ENCODE results near the gene IL19.

IL19 gene

DNA sequence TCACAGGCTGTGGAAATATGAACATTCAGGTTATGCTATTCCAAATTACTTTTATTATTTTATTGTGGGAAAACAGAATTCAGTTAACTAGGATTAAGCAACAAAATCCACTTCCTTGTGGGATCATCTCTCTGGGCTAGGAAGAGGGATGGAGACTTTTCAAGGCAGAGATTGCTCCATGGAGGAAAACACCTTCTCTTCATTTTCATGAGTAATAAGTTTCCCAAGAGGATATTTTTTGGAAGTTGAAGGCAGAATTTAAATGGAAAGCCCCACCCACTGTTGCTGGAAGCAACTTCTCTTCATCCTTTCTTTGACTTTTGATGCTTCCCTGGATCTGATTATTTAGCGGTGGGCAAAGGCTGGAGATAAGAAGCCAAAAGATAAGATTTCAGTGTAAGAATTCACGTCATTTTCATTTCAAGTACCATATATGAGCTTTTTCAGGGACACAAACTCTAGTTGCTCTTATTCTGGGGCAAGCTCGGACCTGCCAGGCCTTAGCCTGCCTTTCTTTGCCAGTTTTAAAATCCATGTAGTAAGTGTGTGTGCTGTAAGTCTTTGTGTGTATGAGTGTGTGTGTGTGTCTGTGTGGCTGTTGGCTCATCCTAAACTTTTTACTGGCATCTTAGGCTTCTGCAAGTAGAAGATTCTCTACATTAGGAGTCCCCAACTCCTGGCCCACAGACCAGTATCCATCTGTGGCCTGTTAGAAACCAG is 114.9 kb downstream of the IL19 start:
- no peak overlapping the region for H3K4me2 ChIP-seq (ENCODE audit: insufficient read depth, low read length)
- no peak for TF ChIP-seq EZH2 (IDR thresholded peaks at IDR 0.05; ENCODE audit: borderline replicate concordance, low read depth, low read length, severe bottlenecking)
- DNase-seq: no peak

DNA sequence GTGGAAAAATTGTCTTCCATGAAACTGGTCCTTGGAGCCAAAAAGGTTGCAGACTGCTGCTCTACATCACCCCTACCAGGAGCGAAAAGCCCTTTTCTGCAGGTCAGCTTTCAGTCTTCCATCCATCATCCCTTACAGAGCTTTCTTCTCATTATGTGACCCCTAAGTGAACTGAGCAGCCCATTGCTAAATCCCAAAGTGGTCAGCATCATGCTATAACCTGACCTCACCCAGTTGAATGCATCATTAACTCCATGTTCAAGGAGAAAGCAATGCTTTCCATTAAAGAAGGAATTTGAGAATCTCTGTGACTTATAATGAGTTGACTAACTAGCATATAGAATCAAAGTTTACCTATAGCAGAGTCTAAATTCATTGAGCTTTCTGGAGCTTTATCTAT is 116.3 kb downstream of the IL19 start:
- TF ChIP-seq, protein P1, sequence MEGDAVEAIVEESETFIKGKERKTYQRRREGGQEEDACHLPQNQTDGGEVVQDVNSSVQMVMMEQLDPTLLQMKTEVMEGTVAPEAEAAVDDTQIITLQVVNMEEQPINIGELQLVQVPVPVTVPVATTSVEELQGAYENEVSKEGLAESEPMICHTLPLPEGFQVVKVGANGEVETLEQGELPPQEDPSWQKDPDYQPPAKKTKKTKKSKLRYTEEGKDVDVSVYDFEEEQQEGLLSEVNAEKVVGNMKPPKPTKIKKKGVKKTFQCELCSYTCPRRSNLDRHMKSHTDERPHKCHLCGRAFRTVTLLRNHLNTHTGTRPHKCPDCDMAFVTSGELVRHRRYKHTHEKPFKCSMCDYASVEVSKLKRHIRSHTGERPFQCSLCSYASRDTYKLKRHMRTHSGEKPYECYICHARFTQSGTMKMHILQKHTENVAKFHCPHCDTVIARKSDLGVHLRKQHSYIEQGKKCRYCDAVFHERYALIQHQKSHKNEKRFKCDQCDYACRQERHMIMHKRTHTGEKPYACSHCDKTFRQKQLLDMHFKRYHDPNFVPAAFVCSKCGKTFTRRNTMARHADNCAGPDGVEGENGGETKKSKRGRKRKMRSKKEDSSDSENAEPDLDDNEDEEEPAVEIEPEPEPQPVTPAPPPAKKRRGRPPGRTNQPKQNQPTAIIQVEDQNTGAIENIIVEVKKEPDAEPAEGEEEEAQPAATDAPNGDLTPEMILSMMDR (IDR thresholded peaks at IDR 0.05; ENCODE audit: borderline replicate concordance, extremely low read depth, low read length, poor library complexity, severe bottlenecking): no peak
- TF ChIP-seq EZH2 (IDR thresholded peaks at IDR 0.05; ENCODE audit: borderline replicate concordance, low read depth, low read length, severe bottlenecking): no peak
- H3K27me3 ChIP-seq (ENCODE audit: insufficient read depth, low read length, poor library complexity): no peaks in the 10 kb centered on the region
- no peaks in the 10 kb centered on the region for H3K36me3 ChIP-seq (ENCODE audit: insufficient read depth, low read length)
- H3K27ac ChIP-seq (ENCODE audit: low read length): no peak overlapping the region
- H3K9ac ChIP-seq (ENCODE audit: low read depth, low read length): no peak overlapping the region
- ATAC-seq (ENCODE audit: insufficient read depth, low read depth) (no peak), DNase-seq (no peak)
- no peaks in the 10 kb centered on the region for H3K9me3 ChIP-seq (ENCODE audit: insufficient read depth, low read length, severe bottlenecking)
- no peak overlapping the region for H3K4me3 ChIP-seq (ENCODE audit: low read depth in 1 of 2, low read length in 2 of 2)
- H2AFZ ChIP-seq (ENCODE audit: low read depth, low read length): no peak overlapping the region
- peaks cover 8% of the 10 kb centered on the region for H3K4me1 ChIP-seq (ENCODE audit: insufficient read depth, low read length)
- no peaks in the 10 kb centered on the region for H3K79me2 ChIP-seq (ENCODE audit: insufficient read depth, low read length)
- no peak overlapping the region for H3K4me2 ChIP-seq (ENCODE audit: insufficient read depth, low read length)
- H4K20me1 ChIP-seq (ENCODE audit: insufficient read depth, low read length): no peaks in the 10 kb centered on the region

More for the DNA sequence above, 114.9 kb downstream of the IL19 start:
- Histone ChIP-seq H3K79me2 (ENCODE audit: insufficient read depth, low read length) (no peaks in the 10 kb centered on the region), H3K4me1 (ENCODE audit: insufficient read depth, low read length) (peaks cover 2% of the 10 kb centered on the region), H3K4me3 (ENCODE audit: low read depth in 1 of 2, low read length in 2 of 2) (no peak overlapping the region), H3K36me3 (ENCODE audit: insufficient read depth, low read length) (no peaks in the 10 kb centered on the region), H3K9ac (ENCODE audit: low read depth, low read length) (no peak overlapping the region), H2AFZ (ENCODE audit: low read depth, low read length) (no peak overlapping the region), H4K20me1 (ENCODE audit: insufficient read depth, low read length) (no peaks in the 10 kb centered on the region), H3K27me3 (ENCODE audit: insufficient read depth, low read length, poor library complexity) (no peaks in the 10 kb centered on the region), H3K27ac (ENCODE audit: low read length) (no peak overlapping the region), H3K9me3 (ENCODE audit: insufficient read depth, low read length, severe bottlenecking) (no peaks in the 10 kb centered on the region)
- no peak for ATAC-seq (ENCODE audit: insufficient read depth, low read depth)

DNA sequence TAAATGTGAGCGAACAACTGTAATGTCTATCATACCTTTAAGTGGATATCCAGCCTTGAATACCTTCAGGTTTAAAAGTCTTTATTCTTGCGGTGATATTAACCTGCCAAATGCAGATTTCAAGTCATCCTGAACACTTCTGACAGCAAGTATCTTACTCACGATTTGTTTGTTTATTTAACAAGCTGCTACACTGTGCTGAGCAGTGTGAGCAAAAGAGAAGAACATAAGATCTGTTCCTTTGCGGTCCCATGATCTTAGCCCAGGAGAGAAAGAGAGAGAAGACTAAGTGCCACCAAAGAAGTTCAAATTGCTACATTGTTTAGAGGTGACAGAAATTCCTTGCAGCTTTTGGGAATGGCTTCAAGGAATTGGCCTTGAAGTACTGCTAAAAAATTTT is 117.1 kb downstream of the IL19 start:
- Histone ChIP-seq H3K4me1 (ENCODE audit: insufficient read depth, low read length) (peaks cover 8% of the 10 kb centered on the region), H3K9ac (ENCODE audit: low read depth, low read length) (no peak overlapping the region), H4K20me1 (ENCODE audit: insufficient read depth, low read length) (no peaks in the 10 kb centered on the region), H3K27me3 (ENCODE audit: insufficient read depth, low read length, poor library complexity) (no peaks in the 10 kb centered on the region), H3K79me2 (ENCODE audit: insufficient read depth, low read length) (no peaks in the 10 kb centered on the region), H2AFZ (ENCODE audit: low read depth, low read length) (no peak overlapping the region), H3K27ac (ENCODE audit: low read length) (no peak overlapping the region), H3K4me2 (ENCODE audit: insufficient read depth, low read length) (no peak overlapping the region), H3K9me3 (ENCODE audit: insufficient read depth, low read length, severe bottlenecking) (no peaks in the 10 kb centered on the region), H3K36me3 (ENCODE audit: insufficient read depth, low read length) (no peaks in the 10 kb centered on the region), H3K4me3 (ENCODE audit: low read depth in 1 of 2, low read length in 2 of 2) (no peak overlapping the region)
- no peak for DNase-seq
- TF ChIP-seq, protein P1 (IDR thresholded peaks at IDR 0.05; ENCODE audit: borderline replicate concordance, extremely low read depth, low read length, poor library complexity, severe bottlenecking): no peak
- TF ChIP-seq EZH2 (IDR thresholded peaks at IDR 0.05; ENCODE audit: borderline replicate concordance, low read depth, low read length, severe bottlenecking): no peak
- no peak for ATAC-seq (ENCODE audit: insufficient read depth, low read depth)

DNA sequence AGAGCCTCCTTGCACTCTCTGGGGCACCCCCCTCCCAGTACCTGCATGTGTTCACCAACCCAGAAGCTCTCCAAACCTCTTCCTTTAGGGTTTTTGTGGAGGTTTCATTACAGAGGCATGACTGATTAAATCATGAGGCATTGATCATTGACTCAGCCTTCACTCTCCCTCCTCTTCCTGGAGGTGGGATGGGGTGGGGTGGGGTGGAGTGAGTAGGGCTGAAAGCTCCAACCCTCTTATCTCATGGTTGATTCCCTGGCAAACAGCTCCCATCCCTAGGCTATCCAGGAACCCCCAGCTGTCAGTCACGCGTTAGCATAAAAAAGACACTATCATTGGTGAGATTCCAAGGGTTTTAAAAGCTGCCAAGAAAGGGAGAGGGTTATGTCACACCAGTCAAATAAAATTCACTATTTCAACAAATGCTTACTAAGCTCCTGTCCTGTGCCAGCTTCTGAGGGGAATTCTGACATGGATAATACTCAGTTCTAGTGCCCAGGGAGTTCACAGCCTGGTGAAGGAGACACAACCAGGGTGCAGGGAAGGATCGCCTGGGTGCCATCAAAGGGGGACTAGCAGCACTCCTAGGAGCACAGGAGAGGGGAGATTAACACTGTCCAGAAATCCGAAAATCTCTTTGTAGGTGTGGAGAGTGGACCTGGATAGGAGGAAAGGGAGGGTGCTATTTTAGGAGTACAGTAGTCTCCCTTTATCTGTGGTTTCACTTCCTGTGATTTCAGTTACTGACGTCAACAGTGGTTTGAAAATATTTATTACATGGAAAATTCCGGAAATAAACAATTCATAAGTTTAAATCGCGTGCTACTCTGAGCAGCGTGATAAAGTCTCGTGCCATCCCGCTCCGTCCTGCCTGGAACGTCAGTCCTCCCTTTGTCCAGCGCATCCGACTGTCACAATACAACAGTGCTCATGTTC is 119.8 kb downstream of the IL19 start:
- Histone ChIP-seq H2AFZ (ENCODE audit: low read depth, low read length) (no peak overlapping the region), H3K79me2 (ENCODE audit: insufficient read depth, low read length) (no peaks in the 10 kb centered on the region), H3K9me3 (ENCODE audit: insufficient read depth, low read length, severe bottlenecking) (no peaks in the 10 kb centered on the region), H3K4me1 (ENCODE audit: insufficient read depth, low read length) (peaks cover 8% of the 10 kb centered on the region), H3K4me3 (ENCODE audit: low read depth in 1 of 2, low read length in 2 of 2) (no peak overlapping the region), H4K20me1 (ENCODE audit: insufficient read depth, low read length) (no peaks in the 10 kb centered on the region), H3K27ac (ENCODE audit: low read length) (no peak overlapping the region), H3K27me3 (ENCODE audit: insufficient read depth, low read length, poor library complexity) (no peaks in the 10 kb centered on the region), H3K36me3 (ENCODE audit: insufficient read depth, low read length) (no peaks in the 10 kb centered on the region), H3K9ac (ENCODE audit: low read depth, low read length) (no peak overlapping the region), H3K4me2 (ENCODE audit: insufficient read depth, low read length) (no peak overlapping the region)
- TF ChIP-seq, protein P1 (IDR thresholded peaks at IDR 0.05; ENCODE audit: borderline replicate concordance, extremely low read depth, low read length, poor library complexity, severe bottlenecking): no peak
- no peak for TF ChIP-seq EZH2 (IDR thresholded peaks at IDR 0.05; ENCODE audit: borderline replicate concordance, low read depth, low read length, severe bottlenecking)
- DNase-seq (no peak), ATAC-seq (ENCODE audit: insufficient read depth, low read depth) (0 out of 3 replicates have a peak, but pooled peaks have one; percentile 27)
